Stomach (tissue), 4 donors: ENCODE measurements around the gene CBL.

Experiments
- CTCF ChIP-seq, 7 experiments: fragments of 450-650 bp in 4 of 7; fragments of 200-600 bp in 3 of 7; sonication (generic) in 3 of 7; IDR thresholded peaks; one replicate each; pipeline ENCODE4 v1.5.1; 2016 to 2019; ENCODE audit warnings: antibody characterized with exemption in 7 of 7, control low read depth in 2 of 7, mild to moderate bottlenecking in 1 of 7
- EP300 ChIP-seq: sonication (generic); formaldehyde crosslinking; IDR thresholded peaks from one replicate; pipeline ENCODE4 v1.6.1; 2017; ENCODE audit warnings: antibody characterized with exemption
- POLR2A ChIP-seq, 4 donors: fragments of 450-650 bp; IDR thresholded peaks; one replicate each; pipeline ENCODE4 v1.6.1; 2016; ENCODE audit warnings: antibody characterized with exemption in 4 of 4, control low read depth in 2 of 4, mild to moderate bottlenecking in 1 of 4, moderate library complexity in 1 of 4
- POLR2AphosphoS5 ChIP-seq, 3 donors: sonication (generic); formaldehyde crosslinking; IDR thresholded peaks; one replicate each; pipeline ENCODE4 v1.6.1; 2016; ENCODE audit warnings: antibody characterized with exemption in 3 of 3

GRCh38 chr11:119169282-119169719, 36.8 kb upstream of the CBL start:
- TF ChIP-seq EP300 (no peak), CTCF (IDR thresholded peaks at IDR 0.05) (no peak), POLR2AphosphoS5 (IDR thresholded peaks at IDR 0.05) (no peak), POLR2A (IDR thresholded peaks at IDR 0.05) (no peak)
